DMS153 treated with DMSO at 0.1 percent for 48 hours (cell line): ENCODE measurements around the gene LCN15.
"Not testable (repeated sequence)": the region's sequence is repeated elsewhere in the genome, so short reads cannot be mapped to it uniquely, and the experiment has no call there.

Experiments used
- DNase-seq: peaks from one replicate; lab custom pipeline; 2025; ENCODE audit not compliant: unreplicated experiment; lab: John Stamatoyannopoulos, UW

Gene LCN15

GRCh38 chr9:136723362-136723976, 40.8 kb downstream of the LCN15 start:
- DNase-seq = no peak

GRCh38 chr9:136722969-136723356, 41.4 kb downstream of the LCN15 start:
- no peak for DNase-seq

- no peak for DNase-seq
These were observed 42.0 kb downstream of the LCN15 start for GRCh38 chr9:136722093-136722968.

- DNase-seq = no peak
These were observed 42.8 kb downstream of the LCN15 start for GRCh38 chr9:136721339-136722092.

- no peak for DNase-seq
These were observed 43.4 kb downstream of the LCN15 start for GRCh38 chr9:136720898-136721338.

GRCh38 chr9:136720251-136720897, 43.9 kb downstream of the LCN15 start:
- no peak for DNase-seq

GRCh38 chr9:136719195-136719880, 45.0 kb downstream of the LCN15 start:
- DNase-seq = no peak

- DNase-seq = no peak
These were observed 45.7 kb downstream of the LCN15 start for GRCh38 chr9:136718345-136719194.

- no peak for DNase-seq
These were observed 46.9 kb downstream of the LCN15 start for GRCh38 chr9:136717399-136717798.

- no peak for DNase-seq
These were observed 49.4 kb downstream of the LCN15 start for GRCh38 chr9:136714893-136715274.

- DNase-seq = no peak
These were observed 50.0 kb downstream of the LCN15 start for GRCh38 chr9:136714096-136714892.

- DNase-seq = no peak
These were observed 50.8 kb downstream of the LCN15 start for GRCh38 chr9:136713550-136713949.

- no peak for DNase-seq
These were observed 51.4 kb downstream of the LCN15 start for GRCh38 chr9:136712690-136713544.

GRCh38 chr9:136711751-136712689, 52.3 kb downstream of the LCN15 start, which contains the start of gene DIPK1B:
DIPK1B (plus strand) TSS chr9:136712572; CDS start chr9:136712666, 94 bp downstream.
- peak; percentile 56 for DNase-seq

GRCh38 chr9:136711219-136711648, 53.1 kb downstream of the LCN15 start:
- DNase-seq = not testable (repeated sequence)

GRCh38 chr9:136710543-136710942, 53.8 kb downstream of the LCN15 start:
- DNase-seq = no peak
